Dermis lymphatic vessel endothelial cell (primary cell): Measurements from ENCODE around the gene HSD3B2. TPM values are rescaled to one million over a fixed set of nuclear protein-coding genes. Genes with fewer than 3 reads are reported as not detected.

Experiments used
- total RNA-seq: library from RNA; depleted of rRNA; stranded (reverse); fragments of >200 nt; gene quantifications from 2 replicates; pipeline ENCODE4 v1.2.1, GENCODE V29; 2014

The HSD3B2 gene
- total RNA-seq, result not detected in 2 replicates

GRCh38 chr1:119414950-119415349, at the start of gene HSD3B2:
HSD3B2 (plus strand) TSS chr1:119415150; CDS start chr1:119415420, 270 bp downstream.

GRCh38 chr1:119368554-119368953, 46.4 kb upstream of the HSD3B2 start, which contains the start of gene HAO2:
HAO2 (plus strand) TSS chr1:119368785; CDS start chr1:119381086, 12,301 bp downstream.

Other genes with a start within 250 kb of the HSD3B2 start
- not detected in 2 replicates for gene HAO2, start 46.4 kb upstream of the HSD3B2 start, total RNA-seq
- not detected in 2 replicates for gene HSD3B1, start 92.1 kb downstream of the HSD3B2 start, total RNA-seq
- 19.0 and 19.8 TPM in 2 replicates for gene ZNF697, start 233.1 kb downstream of the HSD3B2 start, total RNA-seq